HG03439 (cell line): ENCODE results near the gene ACTRT2.

Experiments used
- ATAC-seq: cut with Tn5 transposase; IDR thresholded peaks from one replicate; pipeline ENCODE4 v1.9.1; 2021; ENCODE audit warnings: mild to moderate bottlenecking, moderate library complexity; ENCODE audit not compliant: unreplicated experiment

ACTRT2 gene

GRCh38 chr1:3051270-3052268, 30.3 kb downstream of the ACTRT2 start:
- ATAC-seq, result no peak

- no peak for ATAC-seq
Measured at GRCh38 chr1:3052501-3052900, 31.2 kb downstream of the ACTRT2 start.

- ATAC-seq, result no peak
Measured at GRCh38 chr1:3053366-3053980, 32.2 kb downstream of the ACTRT2 start.

- ATAC-seq, result no peak
Measured at GRCh38 chr1:3053986-3054385, 32.7 kb downstream of the ACTRT2 start.

GRCh38 chr1:3054474-3054873, 33.2 kb downstream of the ACTRT2 start:
- ATAC-seq, result no peak

- ATAC-seq, result no peak
Measured at GRCh38 chr1:3055051-3055450, 33.8 kb downstream of the ACTRT2 start.

GRCh38 chr1:3056641-3057040, 35.4 kb downstream of the ACTRT2 start:
- no peak for ATAC-seq

- ATAC-seq, result no peak
Measured at GRCh38 chr1:3058263-3059030, 37.2 kb downstream of the ACTRT2 start.

GRCh38 chr1:3060127-3060526, 38.9 kb downstream of the ACTRT2 start:
- no peak for ATAC-seq

GRCh38 chr1:3060601-3061551, 39.6 kb downstream of the ACTRT2 start:
- ATAC-seq, result no peak

- ATAC-seq, result no peak
Measured at GRCh38 chr1:3061566-3061965, 40.3 kb downstream of the ACTRT2 start.

GRCh38 chr1:3061981-3062615, 40.8 kb downstream of the ACTRT2 start:
- no peak for ATAC-seq

- ATAC-seq, result no peak
Measured at GRCh38 chr1:3062616-3063378, 41.5 kb downstream of the ACTRT2 start.

GRCh38 chr1:3063379-3064295, 42.4 kb downstream of the ACTRT2 start:
- no peak for ATAC-seq

GRCh38 chr1:3064296-3064850, 43.1 kb downstream of the ACTRT2 start:
- ATAC-seq, result no peak

- no peak for ATAC-seq
Measured at GRCh38 chr1:3064901-3065300, 43.6 kb downstream of the ACTRT2 start.

GRCh38 chr1:3065396-3065795, 44.1 kb downstream of the ACTRT2 start:
- no peak for ATAC-seq

- ATAC-seq, result no peak
Measured at GRCh38 chr1:3065797-3066196, 44.5 kb downstream of the ACTRT2 start.
